ENCODE measurements around the gene PLXNB2.

- no peak for TF ChIP-seq EZH2 (IDR thresholded peaks at IDR 0.05; ENCODE audit: insufficient read depth, poor library complexity, severe bottlenecking)
- no peak for TF ChIP-seq EZH2phosphoT487 (IDR thresholded peaks at IDR 0.05; ENCODE audit: insufficient read depth, low read depth)
Observed at GRCh38 chr22:50310031-50310722, 2.7 kb upstream of the PLXNB2 start.
